ENCODE data around the gene KPTN.

The KPTN gene

DNA sequence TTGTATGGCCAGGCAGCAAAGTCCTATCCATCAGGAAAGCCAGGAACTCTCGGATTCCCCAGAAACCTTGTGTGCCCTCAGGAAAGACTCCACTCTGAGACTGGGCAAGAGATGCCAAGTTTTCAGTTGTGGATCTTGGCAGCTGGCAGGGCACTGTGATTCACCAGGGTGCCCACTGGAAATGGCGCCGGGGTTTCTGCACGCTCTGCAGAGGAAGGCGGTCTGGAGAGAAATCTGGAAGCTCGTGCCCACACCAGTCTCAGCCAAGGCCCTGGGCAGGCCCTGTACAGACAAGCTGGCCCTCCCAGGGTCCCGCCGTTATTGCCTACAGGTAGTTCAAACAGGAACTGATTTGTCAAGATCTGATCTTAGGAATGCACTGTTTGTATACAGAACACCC lies 26.0 kb upstream of the KPTN start:
- FAIRE-seq (no peak), DNase-seq (ENCODE audit: extremely low spot score, insufficient read length, low read depth) (no peak)

DNA sequence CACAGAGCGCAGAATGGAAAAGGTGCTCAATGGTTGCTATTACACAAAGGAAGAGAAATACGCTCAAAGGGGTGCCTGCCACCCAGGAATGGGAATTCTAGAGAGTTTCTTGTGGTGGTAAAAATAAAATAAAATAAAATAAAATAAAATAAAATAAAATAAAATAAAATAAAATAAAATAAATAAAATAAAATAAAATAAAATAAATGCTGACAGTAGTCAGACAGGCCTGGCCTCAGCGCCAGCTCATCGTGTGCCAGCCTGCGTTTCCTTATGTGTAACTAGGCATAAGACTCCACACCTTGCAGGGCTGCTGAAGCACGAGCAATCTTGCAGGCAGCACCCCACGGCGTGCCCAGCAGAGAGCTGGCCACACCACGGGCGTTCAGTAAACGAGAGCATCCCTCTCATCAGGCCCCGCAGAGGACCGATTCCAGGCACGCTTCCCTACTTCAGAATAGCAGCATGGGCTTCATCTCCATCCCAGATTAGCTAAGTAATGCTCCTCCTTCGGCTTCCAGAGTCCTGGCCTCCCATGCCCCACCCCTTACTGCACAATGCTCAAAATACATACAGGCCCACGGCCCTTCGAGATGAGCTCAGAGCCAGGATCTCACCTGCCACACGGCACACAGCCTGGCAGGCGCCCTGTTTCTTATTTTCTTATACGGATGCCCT lies 25.3 kb upstream of the KPTN start:
- no peak for FAIRE-seq
- DNase-seq (ENCODE audit: extremely low spot score, insufficient read length, low read depth) = no peak

DNA sequence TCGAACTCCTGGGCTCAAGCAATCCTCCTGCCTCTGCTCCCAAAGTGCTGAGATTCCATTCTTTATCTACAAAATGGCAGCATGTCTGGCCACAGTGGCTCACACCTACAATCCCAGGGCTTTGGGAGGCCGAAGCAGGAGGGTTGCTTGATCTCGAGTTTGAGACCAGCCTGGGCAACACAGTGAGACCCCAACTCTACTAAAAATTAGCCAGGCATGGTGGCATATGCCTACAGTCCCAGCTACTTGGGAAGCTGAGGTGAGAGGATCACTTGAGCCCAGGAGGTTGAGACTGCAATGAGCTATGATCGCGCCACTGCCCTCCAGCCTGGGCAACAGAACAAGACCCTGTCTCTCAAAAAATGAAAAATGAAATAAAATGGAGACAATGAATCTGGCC lies 24.7 kb upstream of the KPTN start:
- FAIRE-seq = no peak
- no peak for DNase-seq (ENCODE audit: extremely low spot score, insufficient read length, low read depth)

DNA sequence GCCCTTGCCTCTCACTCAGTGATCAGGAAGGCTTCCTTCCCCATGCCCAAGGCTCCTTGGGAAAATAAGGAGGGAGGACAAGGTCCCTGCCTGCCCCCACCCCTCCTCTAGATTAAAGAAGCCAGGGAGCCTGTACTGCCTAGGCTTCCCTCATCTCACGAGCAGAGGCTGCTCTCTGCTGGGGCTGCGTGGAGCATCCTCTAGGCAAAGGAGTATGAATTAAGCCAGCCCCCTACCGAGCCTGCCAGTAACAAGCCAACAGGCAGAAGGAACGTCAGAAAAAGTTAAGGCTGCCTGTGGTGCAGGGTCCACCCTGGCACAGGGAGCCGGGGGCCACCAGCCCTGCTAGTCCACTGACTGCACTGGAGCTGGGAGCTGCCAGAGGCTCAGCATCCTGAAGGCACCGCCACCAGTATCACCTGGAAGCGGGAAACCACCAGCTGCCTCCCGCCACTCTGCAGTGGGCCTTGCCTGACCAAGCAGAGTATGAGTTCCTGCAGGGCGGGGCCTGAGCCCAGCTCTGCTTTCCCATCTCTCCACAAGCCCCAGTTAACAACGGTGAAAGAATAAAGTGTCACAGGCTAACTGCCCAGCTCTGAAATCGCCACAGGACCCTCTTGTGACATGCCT lies 24.0 kb upstream of the KPTN start:
- DNase-seq (ENCODE audit: extremely low spot score, insufficient read length, low read depth) (no peak), FAIRE-seq (no peak)

DNA sequence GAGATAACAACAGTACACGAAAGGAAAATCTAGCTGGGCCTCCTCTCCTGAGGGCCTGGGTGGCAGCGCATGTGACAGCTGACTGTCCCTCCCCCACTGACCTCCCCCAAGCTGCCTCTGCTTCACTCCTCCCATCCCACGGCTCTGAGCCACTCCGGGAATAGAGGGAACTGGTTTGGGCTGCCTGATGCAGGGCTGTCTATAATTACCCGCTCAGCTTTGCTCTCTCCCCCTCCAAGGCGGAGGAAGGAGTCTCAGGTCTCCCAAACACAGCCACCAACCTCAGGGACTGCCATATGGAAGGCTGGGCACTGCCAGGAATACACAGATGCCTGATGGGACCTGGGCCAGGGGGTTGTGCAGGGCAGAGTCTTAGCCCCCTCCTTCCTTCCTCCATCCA lies 23.0 kb upstream of the KPTN start:
- FAIRE-seq (no peak), DNase-seq (ENCODE audit: extremely low spot score, insufficient read length, low read depth) (no peak)

DNA sequence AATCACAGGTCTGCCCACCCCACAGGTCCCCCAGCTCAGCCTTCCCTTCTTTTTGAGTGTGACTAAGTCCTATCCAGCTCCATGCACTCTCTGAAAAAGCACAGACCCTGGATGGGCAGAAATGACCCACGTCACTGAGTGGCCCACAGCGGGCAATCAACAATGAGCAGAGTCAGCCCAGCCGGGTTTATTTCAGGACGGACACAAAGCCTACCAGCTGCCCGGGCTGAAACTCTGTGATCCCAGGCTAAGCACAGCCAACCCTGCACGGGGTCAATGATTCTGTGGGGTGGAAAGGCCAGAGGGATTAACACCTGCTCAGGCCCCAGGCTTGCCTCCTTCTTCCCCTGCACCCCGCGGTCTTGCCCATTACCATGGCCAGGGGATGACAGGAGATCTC lies 22.4 kb upstream of the KPTN start:
- DNase-seq (ENCODE audit: extremely low spot score, insufficient read length, low read depth) (no peak), FAIRE-seq (no peak)

DNA sequence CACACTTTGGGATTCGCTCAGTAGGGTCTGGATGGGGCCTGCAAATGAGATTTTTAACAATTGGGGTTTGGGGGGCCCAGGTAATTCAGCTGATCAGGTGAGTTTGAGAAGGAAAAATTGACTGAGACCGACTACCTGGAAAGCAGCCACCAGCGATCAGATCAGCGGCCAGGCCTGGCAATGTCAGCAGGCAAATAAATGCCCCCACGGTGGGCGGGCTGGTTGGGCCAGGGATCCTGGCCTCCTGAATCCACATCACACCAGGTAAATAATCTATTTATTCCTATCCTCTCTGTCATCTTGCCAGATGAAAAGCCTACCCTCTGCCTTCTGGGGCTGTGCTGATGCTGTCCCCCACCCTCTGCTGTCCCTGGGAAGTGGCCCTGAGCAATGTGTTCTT lies 21.5 kb upstream of the KPTN start:
- FAIRE-seq (no peak), DNase-seq (ENCODE audit: extremely low spot score, insufficient read length, low read depth) (no peak)

DNA sequence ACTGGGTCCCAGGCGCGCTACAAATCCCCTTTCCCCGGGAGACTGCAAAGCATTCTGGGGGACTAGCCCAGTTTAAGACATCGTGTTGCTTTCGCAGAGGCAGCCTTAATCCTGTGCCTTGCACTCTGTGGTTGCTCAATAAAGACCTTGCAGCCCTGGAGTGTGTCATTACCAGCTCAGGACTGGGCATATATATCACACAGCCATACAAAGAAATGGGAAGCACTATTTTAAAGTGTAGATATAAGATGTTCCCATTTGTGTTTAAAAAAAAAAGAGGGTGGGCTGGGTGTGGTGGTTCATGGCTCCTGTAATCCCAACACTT lies 19.8 kb upstream of the KPTN start:
- FAIRE-seq (no peak), DNase-seq (ENCODE audit: extremely low spot score, insufficient read length, low read depth) (no peak)

DNA sequence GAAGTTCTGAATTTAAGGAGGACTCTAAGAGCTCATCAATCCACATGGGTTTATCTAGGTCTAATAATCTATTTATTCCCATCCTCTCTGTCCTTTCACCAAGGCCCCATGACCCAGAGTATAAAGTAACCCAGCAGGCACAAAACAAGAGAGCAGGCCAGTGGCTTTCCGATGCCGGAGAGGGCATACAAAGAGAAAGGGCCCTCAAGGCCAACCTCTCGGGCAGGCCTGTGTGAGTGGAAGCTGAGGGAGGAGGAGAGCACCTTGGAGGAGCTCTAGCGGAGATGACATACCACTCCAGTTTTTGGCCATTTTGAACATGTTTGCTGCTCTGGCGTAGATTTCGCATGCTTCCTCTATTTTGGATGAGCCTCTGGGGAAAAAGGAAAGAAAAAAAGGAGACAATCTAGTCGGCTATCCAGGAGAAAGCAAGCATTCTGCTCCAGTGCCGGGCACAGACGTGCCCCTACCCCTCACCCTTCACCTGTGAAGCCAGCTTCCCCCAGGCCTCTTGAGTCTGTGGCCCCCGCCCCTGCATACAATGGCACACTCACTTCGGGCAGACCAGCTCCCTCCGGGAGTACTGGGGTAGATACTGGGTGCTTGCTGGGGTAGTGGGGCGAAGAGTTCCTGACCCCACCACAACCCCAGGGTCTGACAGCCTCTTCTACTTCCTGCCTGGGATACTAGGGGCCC lies 19.3 kb upstream of the KPTN start:
- FAIRE-seq (no peak), DNase-seq (ENCODE audit: extremely low spot score, insufficient read length, low read depth) (no peak)

DNA sequence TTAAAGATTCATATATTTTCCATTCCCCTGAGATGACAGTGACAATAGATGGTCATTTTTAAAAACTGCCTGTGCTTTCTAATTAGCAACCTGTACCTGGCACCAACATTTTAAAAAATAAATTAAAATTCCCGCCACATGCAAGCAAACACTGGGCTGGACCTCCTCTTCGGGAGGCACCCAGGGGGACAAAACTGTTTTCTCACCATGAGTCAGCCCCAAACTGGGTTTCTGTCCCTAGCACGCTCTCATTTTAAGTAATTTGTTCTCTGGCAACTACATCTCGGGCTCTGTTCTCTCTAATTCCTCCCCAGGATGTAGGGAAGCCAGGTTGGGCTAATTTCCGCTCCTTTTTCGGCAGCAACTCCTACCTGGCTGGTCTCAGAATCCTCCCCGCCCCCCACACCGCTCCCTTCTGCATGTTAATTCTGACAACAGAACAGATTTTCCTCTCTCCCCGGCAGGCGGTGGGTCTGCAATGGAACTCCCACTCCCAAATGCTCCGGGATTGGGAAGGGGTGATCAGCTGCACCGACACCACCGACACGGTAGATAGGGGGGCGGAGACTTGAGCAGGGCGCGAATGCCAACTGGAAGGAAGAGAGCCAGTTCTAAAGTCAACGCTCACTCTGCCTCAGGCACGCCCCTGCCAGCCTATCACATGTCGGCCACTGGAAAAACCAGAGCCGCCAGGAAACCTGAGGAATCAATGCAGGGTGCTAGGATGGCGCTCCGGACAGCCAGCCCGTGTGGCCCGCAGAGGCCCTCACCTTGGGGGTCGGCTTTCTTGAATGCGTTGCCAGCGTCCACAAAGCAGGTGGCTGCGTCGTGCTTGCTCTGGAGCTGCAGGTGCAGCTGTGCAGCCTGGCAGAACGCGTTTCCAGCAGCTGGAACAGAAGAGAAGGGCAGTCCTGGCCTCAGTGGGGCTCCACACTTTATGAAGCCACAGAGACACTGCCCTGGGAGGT lies 16.1 kb upstream of the KPTN start:
- no peak for FAIRE-seq
- DNase-seq (ENCODE audit: extremely low spot score, insufficient read length, low read depth) = no peak

DNA sequence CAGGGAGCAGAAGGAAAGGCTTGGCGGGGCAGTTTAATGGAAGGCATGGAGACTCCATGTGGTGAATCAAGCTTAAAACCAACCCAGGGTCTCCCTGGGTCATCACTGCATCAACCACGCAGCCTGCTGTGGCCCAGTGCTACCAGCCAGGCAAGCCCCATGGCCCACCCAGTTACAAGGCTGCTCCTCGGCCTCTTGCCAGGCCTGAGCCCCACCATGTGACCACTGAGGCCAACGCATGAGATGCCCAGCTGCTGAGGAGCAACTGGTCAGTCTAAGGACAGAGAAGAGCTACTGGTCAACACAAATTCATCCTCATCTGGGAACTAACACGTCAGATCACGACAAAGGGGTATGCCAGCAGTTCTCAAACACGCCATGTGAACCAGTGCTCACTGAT lies 15.4 kb upstream of the KPTN start:
- FAIRE-seq (no peak), DNase-seq (ENCODE audit: extremely low spot score, insufficient read length, low read depth) (no peak)

DNA sequence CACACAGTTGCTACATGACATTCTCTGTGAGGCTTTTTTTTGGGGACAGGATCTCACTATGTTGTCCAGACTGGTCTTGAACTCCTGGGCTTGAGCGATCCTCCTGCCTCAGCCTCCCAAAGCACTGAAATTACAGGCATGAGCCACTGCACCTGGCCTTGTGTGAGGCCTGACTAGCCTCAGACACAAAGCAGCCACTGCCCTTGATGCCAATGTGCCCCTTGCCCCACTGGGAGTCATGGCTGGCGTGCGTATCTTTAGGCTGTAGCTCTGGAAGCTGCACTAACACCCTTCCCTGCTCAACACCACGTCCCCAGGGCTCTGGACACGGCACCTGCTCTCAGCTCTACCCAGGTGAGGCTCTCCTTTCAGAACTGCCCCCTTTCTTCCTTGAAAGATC lies 14.5 kb upstream of the KPTN start:
- DNase-seq (ENCODE audit: extremely low spot score, insufficient read length, low read depth) = no peak
- FAIRE-seq = no peak

DNA sequence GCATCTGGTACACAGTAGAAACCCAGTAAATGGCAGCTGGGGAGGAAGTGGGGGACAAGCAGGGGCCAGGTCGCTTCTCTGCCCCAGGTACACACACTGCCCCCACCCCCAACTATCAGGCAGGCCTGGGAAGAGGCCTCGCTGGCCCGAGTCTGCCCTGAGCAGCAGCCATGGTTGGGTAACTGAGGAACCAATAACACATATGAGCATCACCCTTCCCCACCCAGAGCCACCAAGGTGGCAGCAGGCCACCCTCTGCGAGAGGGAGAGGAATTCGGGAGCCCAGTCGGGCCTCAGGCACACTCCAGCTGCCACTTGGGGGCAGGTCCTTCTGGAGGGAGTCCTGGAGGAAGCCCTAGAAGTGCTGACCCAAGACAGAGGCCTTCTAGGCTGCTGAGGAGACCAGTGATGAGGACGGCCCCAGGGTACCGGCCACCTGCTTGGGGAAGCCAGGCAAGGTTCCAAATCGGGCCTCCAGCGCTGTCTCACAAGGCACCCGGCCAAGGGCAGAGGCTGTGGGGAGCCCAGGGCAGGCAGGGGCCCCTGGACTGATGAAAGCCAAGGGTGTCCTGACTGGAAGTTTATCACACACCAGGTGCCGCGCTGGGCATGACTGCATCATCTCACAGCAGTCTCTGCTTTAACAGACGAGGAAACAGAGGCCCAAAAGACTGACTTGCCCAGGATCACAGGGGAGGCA lies 14.0 kb upstream of the KPTN start:
- FAIRE-seq = no peak
- DNase-seq (ENCODE audit: extremely low spot score, insufficient read length, low read depth) = no peak

DNA sequence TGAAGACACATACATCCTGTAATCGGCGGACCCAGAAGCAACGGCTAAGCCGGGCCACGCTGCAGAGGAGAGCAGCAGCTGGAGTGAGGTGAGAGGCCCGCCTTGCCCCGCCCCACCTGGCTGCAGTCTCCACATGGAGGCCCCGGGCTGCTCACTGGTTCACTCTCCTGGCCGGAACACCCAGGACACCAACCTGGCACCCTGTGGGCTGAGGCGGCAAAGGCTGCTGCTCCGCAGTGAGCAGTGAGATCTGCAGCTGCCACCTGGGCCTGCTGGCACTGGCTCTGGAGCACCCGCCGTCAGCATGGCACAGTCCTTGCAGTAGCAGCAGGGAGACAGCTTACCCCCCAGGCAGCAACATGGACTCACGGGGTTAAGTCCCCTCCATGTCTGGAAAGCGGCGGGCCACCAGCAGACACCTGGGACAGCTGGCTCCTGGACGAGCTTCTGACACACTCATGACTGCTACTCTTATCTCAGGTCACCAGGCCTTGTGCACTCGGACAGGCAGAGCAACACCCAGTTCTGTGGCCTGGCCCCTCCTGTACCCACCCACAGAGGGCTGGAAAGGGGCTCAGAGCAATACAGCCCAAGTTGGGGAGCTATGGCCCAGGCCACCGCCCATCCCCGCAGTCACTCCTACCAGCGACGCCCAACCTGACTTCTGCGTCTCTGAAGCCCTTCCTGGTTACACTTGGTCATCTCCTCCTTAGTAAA lies 13.2 kb upstream of the KPTN start:
- FAIRE-seq = no peak
- DNase-seq (ENCODE audit: extremely low spot score, insufficient read length, low read depth) = no peak

DNA sequence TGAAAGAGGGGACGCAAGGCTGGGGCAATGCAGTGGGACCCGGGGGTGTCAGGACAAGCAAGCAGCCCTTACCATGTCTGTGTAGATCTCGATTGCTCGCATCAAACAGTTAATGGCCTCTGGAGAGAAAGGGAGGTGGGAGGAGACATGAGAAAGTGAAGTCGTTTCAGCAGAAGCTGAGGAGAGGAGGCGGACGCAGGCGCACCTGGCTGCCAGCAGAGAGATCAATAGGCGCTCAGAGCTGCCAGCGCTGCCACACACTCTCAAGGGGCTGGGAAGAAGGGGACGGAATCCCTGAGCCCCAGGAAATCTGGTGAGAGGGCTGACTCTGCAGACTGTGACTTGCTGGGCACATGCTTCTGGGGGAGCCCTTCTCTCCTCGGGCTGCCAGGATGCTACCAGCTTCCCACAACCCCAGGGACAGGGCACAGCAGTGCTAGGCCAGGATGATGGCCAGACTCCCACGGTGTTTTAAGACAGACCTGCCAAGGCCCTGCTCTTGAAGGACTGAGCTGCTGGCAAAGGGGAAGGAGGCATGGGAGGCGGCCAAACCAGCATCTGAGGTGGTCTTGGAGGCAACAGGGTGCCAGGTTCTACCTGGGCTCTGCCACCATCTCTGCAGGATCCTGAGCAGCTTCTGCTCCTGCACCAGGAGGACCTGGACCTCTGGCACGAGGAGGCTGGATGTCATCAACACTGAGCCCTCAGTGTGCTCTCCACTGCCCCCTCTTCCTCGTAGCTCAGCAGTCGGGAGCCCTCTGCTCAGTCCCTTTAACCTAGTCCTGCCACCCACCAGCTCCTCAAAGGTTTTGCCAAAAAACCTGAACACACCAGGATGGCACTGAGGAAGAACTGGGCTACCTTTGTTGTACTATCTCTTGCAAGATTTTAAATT lies 11.7 kb upstream of the KPTN start:
- DNase-seq (ENCODE audit: extremely low spot score, insufficient read length, low read depth) (no peak), FAIRE-seq (no peak)

DNA sequence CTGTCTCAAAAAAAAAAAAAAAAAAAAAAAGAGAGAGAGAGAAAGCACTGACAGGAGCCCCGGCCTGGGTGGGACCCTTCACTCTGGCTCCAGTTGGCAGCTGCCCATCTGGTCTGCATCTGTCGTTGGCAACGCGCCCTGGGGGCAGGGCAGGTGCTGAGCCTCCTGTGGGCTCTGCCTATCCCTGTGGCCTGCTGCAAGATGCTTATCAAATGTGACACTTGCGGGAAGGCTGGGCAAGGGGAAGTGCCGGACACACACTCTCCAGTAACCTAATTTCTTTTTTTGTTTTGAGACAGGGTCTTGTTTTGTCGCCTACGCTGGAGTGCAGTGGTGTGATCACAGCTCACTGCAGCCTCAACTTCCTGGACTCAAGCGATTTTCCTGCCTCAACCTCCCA lies 10.7 kb upstream of the KPTN start:
- DNase-seq (ENCODE audit: extremely low spot score, insufficient read length, low read depth) = no peak

DNA sequence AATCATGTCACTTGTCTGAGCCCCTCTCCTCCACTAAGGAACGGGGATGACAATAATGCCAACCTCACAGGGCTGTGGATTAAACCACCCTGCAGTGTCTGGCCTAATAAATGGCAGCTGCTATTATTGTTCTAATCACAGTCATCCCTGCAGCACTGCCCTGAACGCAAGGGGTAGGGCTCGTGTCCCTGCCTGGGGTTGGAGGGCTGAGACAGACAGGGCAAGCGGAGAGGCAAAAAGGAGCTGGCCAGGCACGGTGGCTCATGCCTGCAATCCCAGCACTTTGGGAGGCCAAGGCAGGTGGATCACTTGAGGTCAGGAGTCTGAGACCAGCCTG lies 10.2 kb upstream of the KPTN start:
- FAIRE-seq = no peak

More for the DNA sequence above, 10.7 kb upstream of the KPTN start:
- no peak for FAIRE-seq

DNA sequence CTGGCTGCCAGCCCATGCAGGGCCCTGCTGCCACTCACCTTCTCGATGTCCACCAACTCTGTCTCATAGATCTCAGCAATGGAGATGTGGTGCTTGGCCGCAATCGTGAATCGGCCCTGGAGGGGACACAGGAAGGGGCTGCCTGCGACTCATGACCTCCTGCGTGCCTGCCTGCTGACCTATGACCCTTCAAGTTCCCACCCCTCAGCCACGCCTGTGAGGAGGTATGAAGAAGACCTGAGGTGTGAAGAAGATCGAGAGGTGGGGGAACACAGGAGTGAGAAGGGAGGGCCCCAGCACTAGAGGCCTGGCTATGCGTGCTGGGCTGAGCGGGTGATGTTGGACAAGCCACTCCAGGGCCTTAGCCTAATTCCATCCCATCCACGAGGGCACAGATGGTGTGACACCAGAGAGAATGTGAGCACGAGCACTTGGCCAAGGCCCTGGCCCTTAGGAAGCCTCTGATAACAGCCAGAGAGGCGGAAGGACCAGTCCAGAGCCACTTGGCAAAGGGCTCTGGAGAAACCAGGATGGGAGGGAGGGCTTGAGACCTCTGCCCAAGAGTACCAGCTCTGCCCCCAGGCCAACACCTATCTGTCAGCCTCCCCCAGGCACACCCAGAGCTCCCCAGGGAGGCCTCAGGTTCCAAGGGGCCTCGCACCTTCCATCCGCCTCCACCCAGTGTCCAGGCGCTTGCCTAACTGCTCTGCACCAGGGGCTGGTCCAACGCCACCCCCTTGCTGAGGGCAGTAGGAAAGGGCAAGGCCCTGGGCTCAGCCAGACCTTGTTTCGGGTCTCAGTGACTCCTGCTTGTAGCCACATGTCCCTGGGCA lies 9.6 kb upstream of the KPTN start:
- no peak for FAIRE-seq
- no peak for DNase-seq (ENCODE audit: extremely low spot score, insufficient read length, low read depth)

More for the DNA sequence above, 10.2 kb upstream of the KPTN start:
- no peak for DNase-seq (ENCODE audit: extremely low spot score, insufficient read length, low read depth)

Measured in GM18507 (cell line).